ENCODE data around the gene FAAP20.

GRCh38 chr1:2224170-2224584 lies 29.6 kb upstream of the FAAP20 start:
- TF ChIP-seq CTCF (IDR thresholded peaks at IDR 0.05; ENCODE audit: extremely low read depth in 1 of 2, insufficient read depth in 1 of 2, low read depth in 1 of 2, low read length in 2 of 2): no peak
- no peak for TF ChIP-seq POLR2AphosphoS5 (IDR thresholded peaks at IDR 0.05; ENCODE audit: insufficient read depth, low read depth, low read length)
